NCI-H1105 (cell line): ENCODE measurements around the gene GID8.
"Not testable (repeated sequence)": the region's sequence is repeated elsewhere in the genome, so short reads cannot be mapped to it uniquely, and the experiment has no call there.

Experiments
- DNase-seq: peaks from one replicate; lab custom pipeline; 2025; lab: John Stamatoyannopoulos, UW

GID8 gene

DNA sequence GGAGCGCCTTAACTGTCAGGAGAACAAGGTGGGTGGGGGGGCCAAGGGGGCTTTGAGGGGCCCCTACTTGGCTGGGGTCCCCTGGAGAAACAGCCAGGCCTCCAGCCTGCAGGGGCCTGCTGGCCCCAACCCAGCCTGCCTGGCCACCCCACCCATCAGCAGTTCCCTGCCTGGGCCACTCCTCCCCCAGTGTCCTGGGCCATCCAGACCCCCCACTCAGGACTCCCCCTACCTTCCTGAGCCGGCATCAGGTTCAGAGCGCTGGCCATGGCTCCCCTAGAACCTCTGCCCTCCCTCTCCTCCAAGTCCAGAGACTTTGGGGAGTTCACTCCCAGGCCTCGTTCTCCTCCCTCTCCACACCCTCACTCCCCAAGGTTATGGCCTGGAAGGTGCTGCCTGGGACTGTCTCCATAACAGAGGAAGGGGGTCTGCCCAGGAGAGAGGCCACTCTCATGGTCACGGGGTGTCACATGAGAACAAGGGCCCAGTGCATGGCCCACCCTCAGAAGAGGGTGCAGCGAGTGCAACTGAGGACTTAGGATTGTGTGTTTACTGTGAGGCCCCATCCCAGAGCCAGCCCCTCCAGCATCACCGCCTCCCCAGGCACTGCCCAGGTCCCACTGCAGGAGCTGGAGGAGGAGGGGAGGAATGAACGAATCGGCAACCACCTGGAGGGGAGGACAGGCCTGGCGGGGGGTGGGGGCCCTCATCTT lies 20.6 kb downstream of the GID8 start:
- no peak for DNase-seq

DNA sequence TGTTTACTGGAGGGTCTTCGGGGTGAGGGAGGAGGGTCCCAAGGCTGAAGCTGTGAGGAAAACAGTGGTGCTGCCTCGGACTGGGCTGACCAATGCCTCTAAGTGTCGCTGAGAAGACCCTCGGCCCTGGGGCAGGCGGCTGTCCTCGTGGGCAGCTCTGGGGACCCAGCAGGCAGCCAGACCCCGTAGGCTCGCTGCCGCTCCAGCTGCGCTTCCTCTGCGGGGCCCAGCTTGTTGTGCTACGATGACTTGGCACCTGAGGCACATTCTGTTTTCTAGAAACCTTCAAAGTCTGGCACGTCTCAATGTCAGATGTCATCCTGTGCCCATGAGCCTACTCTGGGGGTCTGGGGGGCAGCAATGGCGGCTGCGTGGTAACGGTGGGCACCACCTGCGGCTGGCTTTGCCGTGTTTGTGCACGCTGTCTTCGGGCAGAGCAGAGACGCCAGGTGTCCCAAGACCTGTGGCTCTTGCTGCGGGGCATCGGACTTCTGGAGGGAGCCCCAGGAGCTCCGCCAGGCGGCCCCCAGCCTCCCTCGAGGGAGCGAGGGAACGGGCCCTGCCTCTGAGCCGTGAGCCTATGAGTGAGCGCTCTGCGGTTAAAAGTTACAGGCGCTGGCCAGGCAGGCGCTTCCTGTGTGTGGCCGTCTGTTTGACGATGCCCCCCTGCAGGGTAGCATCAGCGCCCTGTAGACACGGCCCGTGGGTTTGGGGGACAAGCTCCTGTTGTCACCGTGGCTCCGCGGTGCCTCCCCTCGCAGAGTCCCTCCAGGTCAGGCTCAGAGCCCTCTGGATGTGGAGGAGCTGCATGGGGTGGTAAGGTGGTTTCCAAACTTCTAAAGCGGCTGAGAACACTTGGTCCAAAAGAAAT lies 21.4 kb downstream of the GID8 start:
- DNase-seq, result no peak

DNA sequence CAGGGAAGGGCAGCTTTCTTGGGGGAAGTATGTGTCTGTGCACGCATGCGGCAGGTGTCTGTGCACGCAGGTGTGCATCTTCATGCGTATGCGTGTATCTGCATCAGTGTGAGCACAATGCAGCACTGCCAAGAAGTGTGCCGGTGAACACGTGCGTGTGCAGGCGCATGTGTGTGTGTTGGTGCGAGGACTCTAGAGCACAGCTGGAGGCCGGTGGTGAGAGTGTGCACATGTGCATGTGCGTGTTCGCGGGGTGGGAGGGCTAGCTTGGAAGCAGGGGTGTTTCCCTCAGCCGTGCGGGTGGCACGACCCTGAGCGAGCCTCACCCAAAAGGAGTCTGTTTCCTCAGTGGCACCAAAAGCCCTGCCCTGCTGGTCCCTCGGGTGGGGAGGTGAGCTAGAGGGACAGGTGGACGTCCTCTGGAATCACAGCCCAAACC lies 22.1 kb downstream of the GID8 start:
- no peak for DNase-seq

DNA sequence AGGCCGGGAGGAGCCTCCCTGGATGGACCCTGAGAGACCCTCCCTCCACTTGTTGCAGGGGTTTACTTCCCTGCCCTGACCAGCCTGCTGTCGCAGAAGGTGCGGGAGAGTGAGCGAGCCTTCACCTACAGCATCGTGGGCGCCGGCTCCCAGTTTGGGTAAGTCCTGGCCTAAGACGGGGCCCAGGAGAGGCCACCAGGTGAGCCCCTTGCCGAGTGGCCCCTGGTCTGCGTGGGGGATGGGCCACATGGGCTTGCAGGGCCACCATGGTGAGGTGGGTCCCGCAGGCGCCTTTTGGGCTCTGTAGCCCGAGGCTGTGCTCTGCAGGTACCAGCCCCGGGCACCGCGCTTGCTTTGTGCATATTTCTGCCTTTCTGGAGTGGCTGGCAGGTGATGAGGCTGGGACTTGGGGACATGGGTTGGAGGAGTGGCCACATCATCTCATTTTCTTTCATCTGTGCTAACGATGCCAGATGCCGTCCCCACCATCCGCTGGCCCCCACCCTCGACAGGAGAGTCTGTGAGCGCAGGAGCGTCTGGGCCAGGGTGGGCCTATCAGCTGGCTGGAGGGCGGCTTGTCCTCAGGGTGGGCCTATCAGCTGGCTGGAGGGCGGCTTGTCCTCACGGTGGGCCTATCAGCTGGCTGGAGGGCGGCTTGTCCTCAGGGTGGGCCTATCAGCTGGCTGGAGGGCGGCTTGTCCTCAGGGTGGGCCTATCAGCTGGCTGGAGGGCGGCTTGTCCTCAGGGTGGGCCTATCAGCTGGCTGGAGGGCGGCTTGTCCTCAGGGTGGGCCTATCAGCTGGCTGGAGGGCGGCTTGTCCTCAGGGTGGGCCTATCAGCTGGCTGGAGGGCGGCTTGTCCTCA lies 22.7 kb downstream of the GID8 start:
- not testable (repeated sequence) for DNase-seq

DNA sequence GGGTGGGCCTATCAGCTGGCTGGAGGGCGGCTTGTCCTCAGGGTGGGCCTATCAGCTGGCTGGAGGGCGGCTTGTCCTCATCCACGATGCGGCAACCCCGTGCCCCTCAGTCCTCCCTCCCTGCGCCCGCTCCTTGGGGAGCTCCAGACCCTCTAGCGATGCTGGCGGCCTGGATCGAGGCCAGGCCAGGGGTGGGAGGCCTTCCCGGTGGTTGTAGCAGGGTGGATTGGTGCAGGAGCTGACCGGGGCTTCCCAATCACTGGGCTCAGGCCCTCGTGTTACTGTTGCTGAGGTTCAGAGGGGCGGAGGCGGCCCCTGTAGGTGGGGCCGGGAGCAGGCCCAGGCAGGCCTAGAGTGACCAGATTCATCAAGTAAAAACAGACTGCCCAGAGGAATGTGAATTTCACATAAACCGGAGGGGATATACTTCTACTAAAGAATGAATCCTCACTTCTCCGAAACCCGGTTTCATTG lies 23.4 kb downstream of the GID8 start:
- no peak for DNase-seq

DNA sequence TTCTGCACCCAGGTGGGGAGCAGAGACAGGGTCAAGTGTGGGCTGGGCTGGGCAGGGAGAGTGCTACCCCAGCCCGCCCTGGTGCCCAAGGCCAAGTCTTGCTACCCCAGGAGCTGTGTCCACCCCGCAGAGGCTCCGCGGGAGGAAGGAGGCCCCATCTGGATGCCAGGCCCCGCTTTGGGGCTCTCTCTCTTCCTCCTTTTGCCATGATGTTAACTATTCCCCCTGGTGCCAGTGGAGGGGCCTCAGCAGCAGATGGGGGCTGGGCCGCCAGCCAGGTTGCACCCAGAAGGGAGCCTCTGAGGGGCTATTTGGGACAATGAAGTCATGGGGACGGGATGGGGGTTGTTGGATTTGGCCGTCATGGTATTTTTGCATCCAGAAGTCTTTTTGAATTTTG lies 23.9 kb downstream of the GID8 start:
- DNase-seq, result no peak

DNA sequence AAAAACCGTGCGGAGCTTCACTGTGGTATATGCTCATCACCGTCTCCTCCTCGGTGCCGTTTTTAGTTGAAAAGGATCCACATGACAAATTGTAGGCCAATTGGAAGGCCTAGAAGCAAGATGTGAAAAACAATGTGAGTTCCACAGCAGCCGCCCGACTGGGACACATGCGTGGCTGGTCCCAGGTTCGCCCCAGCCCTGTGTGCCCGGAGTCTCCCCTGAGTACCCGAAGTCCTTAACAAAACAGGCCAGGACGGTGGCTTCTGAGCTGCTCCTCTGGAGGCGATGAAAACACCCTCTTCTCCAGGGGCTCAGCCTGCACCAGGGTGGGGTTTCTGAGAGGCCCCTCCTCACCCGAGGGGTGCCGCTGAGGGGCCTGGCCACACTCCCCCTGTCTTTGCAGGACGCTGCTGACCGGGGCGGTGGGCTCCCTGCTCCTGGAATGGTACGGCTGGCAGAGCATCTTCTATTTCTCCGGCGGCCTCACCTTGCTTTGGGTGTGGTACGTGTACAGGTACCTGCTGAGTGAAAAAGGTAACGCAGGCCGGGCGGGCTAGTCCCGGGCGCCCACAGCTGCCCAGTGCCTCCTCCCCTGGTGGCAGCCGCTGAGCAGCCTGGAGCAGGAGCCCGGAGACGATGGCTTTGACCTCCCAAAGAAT lies 24.4 kb downstream of the GID8 start:
- DNase-seq, result no peak

DNA sequence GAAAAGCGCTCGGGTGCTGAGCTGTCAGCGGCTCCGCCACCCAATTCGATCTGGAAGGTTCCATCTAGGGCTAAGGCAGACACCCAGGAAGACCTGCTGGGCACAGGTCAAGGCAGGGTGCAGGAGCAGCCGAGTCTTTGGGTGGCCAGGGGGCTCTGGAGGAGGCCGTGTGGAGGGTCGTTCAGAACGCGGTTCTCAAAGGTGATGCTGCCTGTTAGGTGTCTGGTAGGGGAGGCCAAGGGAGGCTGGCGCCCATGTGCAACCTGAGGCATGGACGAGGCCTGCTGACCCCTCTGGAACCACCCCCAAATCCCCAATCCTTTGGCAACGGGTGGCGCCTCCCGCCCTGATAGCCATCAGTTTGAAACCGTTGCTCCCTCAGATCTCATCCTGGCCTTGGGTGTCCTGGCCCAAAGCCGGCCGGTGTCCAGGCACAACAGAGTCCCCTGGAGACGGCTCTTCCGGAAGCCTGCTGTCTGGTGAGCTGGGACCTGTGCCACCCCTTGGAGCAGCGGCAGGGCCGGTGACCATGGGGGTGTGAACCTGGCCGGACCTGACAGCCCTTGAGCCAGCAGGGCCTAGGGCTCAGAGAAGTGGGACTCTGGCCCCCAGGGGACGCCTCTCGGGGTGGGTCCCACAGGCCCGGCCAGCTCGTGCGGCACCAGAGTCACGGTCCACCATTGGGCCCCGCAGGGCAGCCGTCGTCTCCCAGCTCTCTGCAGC lies 25.1 kb downstream of the GID8 start:
- no peak for DNase-seq

DNA sequence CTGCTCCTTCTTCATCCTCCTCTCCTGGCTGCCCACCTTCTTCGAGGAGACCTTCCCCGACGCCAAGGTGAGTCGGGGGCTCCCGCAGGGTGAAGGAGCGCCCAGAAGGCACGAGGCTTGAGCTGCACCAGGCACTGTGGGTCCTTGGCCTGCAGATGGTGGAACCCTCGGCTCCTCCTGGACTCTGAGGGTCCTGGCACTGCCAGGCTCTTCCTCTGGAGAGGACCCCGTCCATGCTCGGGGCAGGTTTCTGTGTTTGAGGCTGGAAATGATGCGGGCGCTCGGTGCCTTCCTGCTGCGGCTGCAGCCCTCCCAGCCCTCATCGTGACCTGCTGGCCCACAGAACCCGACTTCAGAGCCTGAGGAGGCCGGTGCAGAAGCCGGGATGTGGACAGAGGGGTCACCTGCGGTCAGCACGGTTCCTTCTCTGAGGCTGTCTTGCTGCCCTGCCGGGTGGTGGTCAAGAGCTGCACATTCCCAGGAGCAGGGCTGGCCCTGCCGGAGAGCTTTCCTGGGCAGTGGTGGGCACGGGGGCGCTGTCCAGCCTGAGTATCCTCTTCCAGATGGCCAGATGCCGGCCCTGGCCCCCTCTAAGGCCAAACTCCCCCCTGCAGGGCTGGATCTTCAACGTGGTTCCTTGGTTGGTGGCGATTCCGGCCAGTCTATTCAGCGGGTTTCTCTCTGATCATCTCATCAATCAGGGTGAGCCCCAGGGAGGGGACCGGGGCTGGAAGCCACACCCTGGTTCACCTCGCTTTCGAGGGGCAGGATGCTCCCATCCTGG lies 25.9 kb downstream of the GID8 start:
- DNase-seq, result no peak

DNA sequence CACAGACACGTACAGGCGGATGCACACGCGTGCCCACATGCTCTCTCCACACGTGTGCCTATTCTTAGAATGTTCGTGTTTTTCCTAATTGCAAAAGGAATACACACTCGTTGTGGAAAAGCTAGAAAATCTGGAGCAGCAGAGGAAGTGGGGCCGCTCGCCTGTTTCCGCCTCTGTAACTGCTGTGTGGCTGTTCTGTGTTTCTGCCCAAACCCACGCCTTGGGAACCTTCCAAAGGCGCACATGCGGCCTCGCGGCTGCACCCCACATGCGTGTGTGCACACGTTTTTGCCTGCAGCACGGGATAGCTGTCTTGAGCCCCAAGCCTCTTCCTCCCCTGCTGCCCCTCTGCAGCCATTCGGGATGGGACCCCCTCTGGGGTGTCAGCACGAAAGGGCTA lies 26.8 kb downstream of the GID8 start:
- no peak for DNase-seq

DNA sequence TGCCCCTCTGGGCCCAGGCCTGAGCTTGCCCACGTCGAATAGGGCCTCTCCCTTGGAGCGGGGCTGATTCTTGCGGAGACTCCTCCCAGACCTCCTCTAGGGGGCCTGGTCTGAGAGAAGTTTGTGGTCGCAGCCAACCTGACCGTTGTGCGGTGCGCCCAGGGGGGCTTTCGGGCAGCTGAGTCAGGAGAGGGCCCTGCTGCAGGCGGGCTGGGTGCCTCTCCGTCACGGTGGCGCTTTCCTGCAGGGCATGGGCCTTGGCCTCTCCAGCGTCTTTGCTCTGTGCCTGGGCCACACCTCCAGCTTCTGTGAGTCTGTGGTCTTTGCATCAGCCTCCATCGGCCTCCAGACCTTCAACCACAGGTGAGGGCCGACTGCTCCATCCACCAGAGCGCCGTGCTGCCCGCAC lies 27.4 kb downstream of the GID8 start:
- DNase-seq, result no peak

DNA sequence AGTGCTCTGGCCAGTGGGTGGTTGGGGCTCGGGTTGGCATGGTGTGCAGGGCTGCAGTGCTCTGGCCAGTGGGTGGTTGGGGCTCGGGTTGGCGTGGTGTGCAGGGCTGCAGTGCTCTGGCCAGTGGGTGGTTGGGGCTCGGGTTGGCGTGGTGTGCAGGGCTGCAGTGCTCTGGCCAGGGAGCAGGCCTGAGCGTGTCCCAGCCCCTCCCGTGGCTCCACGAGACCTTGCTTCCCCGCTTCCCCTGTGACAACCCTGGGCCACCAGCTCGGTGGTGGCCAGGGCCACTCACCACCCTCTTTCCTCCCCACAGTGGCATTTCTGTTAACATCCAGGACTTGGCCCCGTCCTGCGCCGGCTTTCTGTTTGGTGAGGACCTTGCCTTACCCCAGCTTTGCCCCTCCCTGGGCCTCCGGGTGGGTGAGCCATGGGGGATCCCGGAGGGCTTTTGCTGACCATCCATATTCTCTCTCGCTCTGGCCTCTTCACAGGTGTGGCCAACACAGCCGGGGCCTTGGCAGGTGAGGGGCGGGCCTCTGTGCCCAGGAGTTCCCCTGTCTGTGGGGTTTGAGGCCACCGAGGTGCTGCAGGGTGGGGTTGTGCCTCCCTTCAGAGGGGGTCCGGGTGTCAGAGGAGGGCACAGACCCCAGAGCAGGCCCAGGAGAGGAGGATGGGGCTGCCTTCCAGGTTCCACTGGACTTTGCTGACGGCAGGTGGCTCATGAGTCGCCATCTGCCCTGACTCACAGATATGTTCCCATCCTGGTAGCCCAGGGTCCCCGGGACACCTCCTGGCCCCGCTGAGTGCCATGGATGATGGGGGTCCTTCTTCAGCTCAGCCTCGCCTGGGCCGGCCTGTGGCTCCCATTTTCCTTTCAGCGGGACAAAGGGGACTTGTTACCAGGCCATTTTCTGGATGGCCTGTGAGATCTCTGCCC lies 28.5 kb downstream of the GID8 start:
- no peak for DNase-seq

DNA sequence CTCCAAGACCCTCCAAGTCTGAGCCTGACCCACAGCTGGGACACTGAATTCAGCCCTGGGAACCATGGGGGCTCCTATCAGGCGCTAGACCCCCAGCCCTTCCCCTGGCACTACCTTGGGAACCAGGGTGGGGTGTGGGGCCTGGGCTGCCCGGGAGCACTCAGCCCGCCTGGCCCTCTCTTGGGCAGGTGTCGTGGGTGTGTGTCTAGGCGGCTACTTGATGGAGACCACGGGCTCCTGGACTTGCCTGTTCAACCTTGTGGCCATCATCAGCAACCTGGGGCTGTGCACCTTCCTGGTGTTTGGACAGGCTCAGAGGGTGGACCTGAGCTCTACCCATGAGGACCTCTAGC lies 29.2 kb downstream of the GID8 start:
- DNase-seq, result no peak

DNA sequence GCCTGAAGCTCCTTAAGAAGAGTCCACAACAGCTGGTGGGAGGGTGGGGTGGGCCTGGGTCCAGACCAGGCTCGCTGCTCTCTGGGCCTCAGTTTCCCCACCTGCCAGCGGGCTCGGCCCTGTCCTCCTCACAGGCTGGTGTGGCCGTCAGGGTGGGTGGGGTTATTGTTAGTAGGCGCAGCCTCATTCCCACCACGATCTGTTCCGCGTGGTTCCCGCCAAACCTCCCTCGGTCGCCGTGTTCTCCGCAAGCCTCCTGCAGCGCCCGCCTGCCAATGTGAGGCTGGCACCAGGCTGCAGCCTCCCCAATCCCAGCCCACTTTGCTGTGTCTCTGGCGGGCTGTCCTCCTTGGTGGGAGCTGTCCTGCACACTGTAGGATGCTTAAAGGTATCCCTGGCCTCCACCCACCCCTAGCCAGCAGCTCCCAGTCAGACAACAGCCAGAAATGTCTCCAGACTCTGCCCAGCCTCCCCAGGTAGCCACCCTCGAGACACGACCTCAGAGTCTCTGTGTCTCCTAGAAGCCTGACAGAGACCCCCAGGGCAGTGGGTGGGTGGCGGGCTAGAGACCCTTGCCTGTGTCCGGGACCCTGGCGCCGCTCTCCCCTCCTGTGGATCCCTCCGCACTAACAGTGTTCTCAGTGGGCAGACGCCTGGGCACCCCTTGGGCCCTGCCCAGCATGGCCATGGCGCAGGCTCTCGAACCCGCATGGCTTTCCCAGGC lies 29.8 kb downstream of the GID8 start:
- no peak for DNase-seq

DNA sequence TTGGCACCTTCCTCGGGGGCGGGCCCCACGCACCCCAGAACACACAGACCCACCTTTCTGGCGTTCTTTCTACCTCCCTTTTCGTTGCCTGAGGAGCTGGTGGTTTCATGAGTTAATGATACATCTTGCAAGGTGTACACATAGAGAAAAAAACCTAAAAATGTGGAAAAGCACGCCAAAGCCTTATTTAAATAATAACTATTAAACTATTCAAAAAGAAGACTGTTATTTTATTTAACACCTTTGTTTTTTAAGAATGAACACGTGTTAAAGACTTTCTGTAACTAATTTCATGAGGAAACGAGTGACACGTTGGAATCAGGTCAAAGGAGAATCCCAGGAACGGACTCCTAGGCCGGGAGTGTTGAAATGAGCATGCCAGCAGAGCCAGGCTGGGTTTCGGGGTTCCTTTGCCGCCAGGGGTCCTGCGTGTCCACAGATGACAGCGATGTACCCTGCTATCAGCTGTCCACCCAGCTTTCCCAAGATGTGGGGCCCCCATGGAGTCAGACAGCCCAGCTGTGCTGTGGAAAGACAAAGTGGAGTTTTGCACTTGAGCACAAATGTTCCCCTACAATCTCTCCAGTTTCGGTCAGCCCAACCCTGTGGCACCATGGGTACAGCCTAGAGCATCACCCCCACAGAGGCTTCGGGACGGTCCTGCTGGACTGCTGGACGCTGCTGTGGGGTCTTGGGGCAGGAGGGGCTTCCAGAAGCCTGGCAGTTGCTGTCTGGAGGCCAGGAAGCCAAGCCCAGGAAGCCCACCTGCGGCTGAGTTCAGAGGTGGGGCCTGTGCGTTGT lies 30.6 kb downstream of the GID8 start:
- no peak for DNase-seq

DNA sequence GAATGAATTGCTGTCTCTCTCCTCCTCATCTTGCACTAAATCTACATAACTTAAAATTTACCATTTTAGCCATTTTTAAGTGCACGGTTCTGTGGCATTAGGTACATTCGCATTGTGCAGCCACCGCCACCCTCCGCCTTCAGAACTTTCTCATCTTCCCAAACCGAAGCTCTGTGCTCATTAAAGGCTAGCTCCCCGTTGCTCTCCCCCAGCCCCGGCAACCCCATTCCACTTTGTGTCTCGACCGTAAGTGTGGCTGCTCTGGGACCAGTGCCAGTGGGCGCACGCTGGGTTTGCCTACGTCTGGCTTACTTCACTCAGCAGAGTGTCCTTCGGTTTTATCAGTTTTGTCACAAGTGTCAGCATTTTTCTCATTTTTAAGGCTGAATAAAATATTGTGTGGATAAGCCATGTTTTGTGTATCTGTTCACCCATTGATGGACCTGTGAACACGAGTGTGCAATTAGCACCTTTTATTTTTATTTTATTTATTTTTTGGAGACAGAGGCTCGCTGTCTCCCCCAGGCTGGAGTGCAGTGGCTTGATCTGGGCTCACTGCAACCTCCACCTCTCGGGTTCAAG lies 31.3 kb downstream of the GID8 start:
- DNase-seq, result no peak

DNA sequence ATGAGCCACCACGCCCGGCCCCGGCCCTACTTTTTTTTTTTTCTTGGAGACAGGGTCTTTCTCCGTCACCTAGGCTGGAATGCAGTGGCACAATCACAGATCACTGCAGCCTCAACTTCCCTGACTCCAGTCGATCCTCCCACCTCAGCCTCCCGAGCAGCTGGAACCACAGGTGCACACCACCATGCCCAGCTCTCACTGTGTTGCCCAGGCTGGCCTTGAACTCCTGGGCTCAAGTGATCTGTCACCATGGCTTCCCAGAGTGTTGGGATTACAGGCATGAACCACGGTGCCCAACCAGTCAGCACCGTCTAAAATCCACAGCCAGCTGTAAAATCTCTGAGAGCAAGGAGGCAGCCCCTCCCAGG lies 32.0 kb downstream of the GID8 start:
- DNase-seq, result no peak
